ENCODE results near the gene PPP1R12C.

The PPP1R12C gene

GRCh38 chr19:55112246-55112776 lies 5.1 kb downstream of the PPP1R12C start:
- no peak for TF ChIP-seq SIN3A (IDR thresholded peaks at IDR 0.05; ENCODE audit: borderline replicate concordance, insufficient read depth, low read length)

DNA sequence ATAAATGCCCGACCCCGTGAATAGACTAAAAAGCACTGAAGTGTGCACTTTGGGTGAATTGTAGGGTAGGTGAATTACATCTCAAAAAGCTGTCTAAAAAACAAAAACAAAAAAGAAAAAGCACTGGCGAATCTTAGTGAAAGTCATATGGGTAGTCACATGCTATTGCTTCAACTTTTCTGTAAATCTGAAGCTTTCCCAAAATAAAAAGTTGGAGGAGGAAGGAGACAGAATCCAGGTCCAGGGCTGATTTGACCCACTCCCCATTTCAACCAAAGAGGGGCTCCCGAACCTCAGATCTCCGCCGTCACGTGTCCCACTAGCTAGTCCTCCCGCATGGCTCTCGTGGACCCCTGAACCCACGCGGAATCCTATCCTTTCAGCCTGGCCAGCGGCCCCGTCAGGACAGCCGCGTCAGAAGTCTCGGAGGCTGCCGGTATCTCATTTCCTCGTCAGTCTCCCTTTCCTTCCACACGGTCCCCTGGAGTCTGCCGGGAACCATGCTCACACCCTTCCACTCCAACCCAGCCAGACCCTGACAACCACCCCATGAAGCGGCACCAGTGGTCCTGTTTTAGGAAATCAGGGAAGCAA lies 6.1 kb downstream of the PPP1R12C start:
- TF ChIP-seq TAF1 (IDR thresholded peaks at IDR 0.05; ENCODE audit: borderline replicate concordance, insufficient read depth, low read length): no peak
- TF ChIP-seq POLR2AphosphoS5 (IDR thresholded peaks at IDR 0.05; ENCODE audit: low read depth, low read length): no peak
- TF ChIP-seq SIN3A (IDR thresholded peaks at IDR 0.05; ENCODE audit: borderline replicate concordance, insufficient read depth, low read length): no peak

GRCh38 chr19:55109527-55110291 lies 7.7 kb downstream of the PPP1R12C start:
- TF ChIP-seq POLR2AphosphoS5 (IDR thresholded peaks at IDR 0.05; ENCODE audit: low read depth, low read length) (no peak), REST (IDR thresholded peaks at IDR 0.05; ENCODE audit: insufficient read depth in 1 of 2, low read depth in 2 of 2, low read length in 2 of 2) (no peak), TAF1 (IDR thresholded peaks at IDR 0.05; ENCODE audit: borderline replicate concordance, insufficient read depth, low read length) (no peak), FOXP2 (optimal IDR thresholded peaks at IDR 0.05; ENCODE audit: borderline replicate concordance, extremely low read depth, extremely low read length, insufficient read depth) (no peak)

- TF ChIP-seq TAF1 (IDR thresholded peaks at IDR 0.05; ENCODE audit: borderline replicate concordance, insufficient read depth, low read length) (no peak), SIN3A (IDR thresholded peaks at IDR 0.05; ENCODE audit: borderline replicate concordance, insufficient read depth, low read length) (no peak), FOXP2 (optimal IDR thresholded peaks at IDR 0.05; ENCODE audit: borderline replicate concordance, extremely low read depth, extremely low read length, insufficient read depth) (no peak), REST (IDR thresholded peaks at IDR 0.05; ENCODE audit: insufficient read depth in 1 of 2, low read depth in 2 of 2, low read length in 2 of 2) (no peak), POLR2AphosphoS5 (IDR thresholded peaks at IDR 0.05; ENCODE audit: low read depth, low read length) (no peak)
These were observed 10.8 kb downstream of the PPP1R12C start for GRCh38 chr19:55106591-55106990.

DNA sequence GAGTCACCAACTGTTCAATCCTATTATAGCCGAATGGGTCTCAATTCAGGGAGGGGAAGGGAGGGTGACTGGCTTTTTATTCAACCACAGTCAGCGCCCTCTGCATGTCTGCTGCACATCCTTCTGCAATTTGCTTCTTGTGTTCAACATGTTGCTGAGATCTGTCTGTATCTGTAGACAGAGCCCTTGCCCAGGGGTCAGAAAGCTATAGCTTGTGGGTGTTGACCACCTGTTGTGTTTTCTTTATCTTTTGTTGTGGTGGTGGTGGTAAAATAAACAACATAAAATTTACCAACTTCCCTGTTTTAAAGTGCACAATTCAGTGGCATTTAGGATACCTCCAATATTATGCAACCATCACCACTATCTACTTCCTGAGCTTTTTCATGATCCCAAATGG lies 12.2 kb downstream of the PPP1R12C start:
- TF ChIP-seq FOXP2 (optimal IDR thresholded peaks at IDR 0.05; ENCODE audit: borderline replicate concordance, extremely low read depth, extremely low read length, insufficient read depth): no peak
- no peak for TF ChIP-seq TAF1 (IDR thresholded peaks at IDR 0.05; ENCODE audit: borderline replicate concordance, insufficient read depth, low read length)
- TF ChIP-seq SIN3A (IDR thresholded peaks at IDR 0.05; ENCODE audit: borderline replicate concordance, insufficient read depth, low read length): no peak
- TF ChIP-seq REST (IDR thresholded peaks at IDR 0.05; ENCODE audit: insufficient read depth in 1 of 2, low read depth in 2 of 2, low read length in 2 of 2): no peak
- no peak for TF ChIP-seq POLR2AphosphoS5 (IDR thresholded peaks at IDR 0.05; ENCODE audit: low read depth, low read length)

GRCh38 chr19:55103190-55103589 lies 14.2 kb downstream of the PPP1R12C start:
- no peak for TF ChIP-seq FOXP2 (optimal IDR thresholded peaks at IDR 0.05; ENCODE audit: borderline replicate concordance, extremely low read depth, extremely low read length, insufficient read depth)
- no peak for TF ChIP-seq TAF1 (IDR thresholded peaks at IDR 0.05; ENCODE audit: borderline replicate concordance, insufficient read depth, low read length)
- TF ChIP-seq REST (IDR thresholded peaks at IDR 0.05; ENCODE audit: insufficient read depth in 1 of 2, low read depth in 2 of 2, low read length in 2 of 2): no peak
- no peak for TF ChIP-seq SIN3A (IDR thresholded peaks at IDR 0.05; ENCODE audit: borderline replicate concordance, insufficient read depth, low read length)
- TF ChIP-seq POLR2AphosphoS5 (IDR thresholded peaks at IDR 0.05; ENCODE audit: low read depth, low read length): no peak
